Neural progenitor cell (in vitro differentiated cells): ENCODE measurements around the gene SLC4A5. TPM values are rescaled to one million over a fixed set of nuclear protein-coding genes. Genes with fewer than 3 reads are reported as not detected.
A peak's percentile ranks its signal among the peaks of the same experiment; 100 is the strongest.

ENCODE experiments used
- DNase-seq: peaks from one replicate; pipeline ENCODE4 v3.0.0-alpha.2; 2016; ENCODE audit warnings: low spot score
- H2AFZ ChIP-seq: fragments of 200-600 bp; sonication (generic); replicated peaks from 2 replicates; pipeline ENCODE4 v1.6.1; 2016; ENCODE audit warnings: antibody characterized with exemption
- H3F3A ChIP-seq: fragments of 200-600 bp; sonication (generic); 2 replicates; pipeline ENCODE4 v1.6.1; 2016; ENCODE audit warnings: antibody characterized with exemption, low read depth
- H3K27ac ChIP-seq: fragments of 200-600 bp; sonication (generic); 2 replicates; pipeline ENCODE4 v1.5.1; 2016; ENCODE audit warnings: mild to moderate bottlenecking
- H3K27me3 ChIP-seq: fragments of 200-600 bp; sonication (generic); 2 replicates; pipeline ENCODE4 v1.6.1; 2016; ENCODE audit warnings: mild to moderate bottlenecking, moderate library complexity
- H3K36me3 ChIP-seq: fragments of 200-600 bp; sonication (generic); 2 replicates; pipeline ENCODE4 v1.5.1; 2016
- H3K4me1 ChIP-seq: fragments of 200-600 bp; sonication (generic); 2 replicates; pipeline ENCODE4 v1.6.1; 2016; ENCODE audit warnings: mixed run types
- H3K4me2 ChIP-seq: fragments of 200-600 bp; sonication (generic); 2 replicates; pipeline ENCODE4 v1.6.1; 2016
- H3K4me3 ChIP-seq: fragments of 200-600 bp; sonication (generic); 2 replicates; pipeline ENCODE4 v1.5.1; 2016
- H3K79me2 ChIP-seq: fragments of 200-600 bp; sonication (generic); 2 replicates; pipeline ENCODE4 v1.6.1; 2016; ENCODE audit warnings: low read depth
- H3K9ac ChIP-seq: fragments of 200-600 bp; sonication (generic); 2 replicates; pipeline ENCODE4 v1.6.1; 2016
- H3K9me3 ChIP-seq: fragments of 200-600 bp; sonication (generic); 2 replicates; pipeline ENCODE4 v1.5.1; 2016; ENCODE audit warnings: low read depth
- H4K20me1 ChIP-seq: fragments of 200-600 bp; sonication (generic); 2 replicates; pipeline ENCODE4 v1.6.1; 2016; ENCODE audit warnings: low read depth
- H3K27ac Mint-ChIP-seq: 3 replicates; pipeline ENCODE4 v1.8.0; 2021; ENCODE audit warnings: mixed read lengths
- H3K27me3 Mint-ChIP-seq: 2 replicates; pipeline ENCODE4 v1.8.0; 2022; ENCODE audit warnings: low read depth, mild to moderate bottlenecking, inconsistent platforms, moderate library complexity, mixed read lengths; ENCODE audit not compliant: insufficient read depth
- H3K36me3 Mint-ChIP-seq: 3 replicates; pipeline ENCODE4 v1.8.0; 2021; ENCODE audit warnings: mixed read lengths
- H3K4me1 Mint-ChIP-seq: 3 replicates; pipeline ENCODE4 v1.8.0; 2021; ENCODE audit warnings: mixed read lengths
- H3K4me3 Mint-ChIP-seq: 3 replicates; pipeline ENCODE4 v1.8.0; 2021; ENCODE audit warnings: mild to moderate bottlenecking, moderate library complexity, mixed read lengths
- H3K9me3 Mint-ChIP-seq: 3 replicates; pipeline ENCODE4 v1.8.0; 2020; ENCODE audit warnings: mixed read lengths
- EZH2 ChIP-seq: fragments of 200-600 bp; sonication (generic); IDR thresholded peaks from 2 replicates; pipeline ENCODE4 v1.6.1; 2017; ENCODE audit warnings: antibody characterized with exemption, mild to moderate bottlenecking, moderate library complexity
- EZH2phosphoT487 ChIP-seq: fragments of 200-600 bp; sonication (generic); IDR thresholded peaks from 2 replicates; pipeline ENCODE4 v1.6.1; 2017; ENCODE audit warnings: antibody characterized with exemption
- total RNA-seq: library from RNA; depleted of rRNA; stranded (reverse); fragments of >200 nt; gene quantifications from 2 replicates; pipeline ENCODE4 v1.2.3, GENCODE V29; 2015; ENCODE audit warnings: low replicate concordance
- TF ChIP-seq, protein P1 (sequence below): fragments of 200-600 bp; sonication (generic); IDR thresholded peaks from 2 replicates; pipeline ENCODE4 v1.5.1; 2017; ENCODE audit warnings: antibody characterized with exemption, mild to moderate bottlenecking

The SLC4A5 gene
- total RNA-seq, 1 donor from 2014 or later = 2.0 TPM

GRCh38 chr2:74302865-74303264 lies 40.4 kb downstream of the SLC4A5 start:
- no peak overlapping the region for H3K4me3 ChIP-seq
- no peaks in the 10 kb centered on the region for H3K27me3 ChIP-seq
- no peak overlapping the region for H3K27ac ChIP-seq
- H3K4me2 ChIP-seq = no peak overlapping the region
- H3K9me3 ChIP-seq = no peaks in the 10 kb centered on the region
- H4K20me1 ChIP-seq = no peaks in the 10 kb centered on the region
- no peaks in the 10 kb centered on the region for H3K79me2 ChIP-seq
- H3K9me3 Mint-ChIP-seq = peaks cover 12% of the 10 kb centered on the region
- TF ChIP-seq, protein P1, sequence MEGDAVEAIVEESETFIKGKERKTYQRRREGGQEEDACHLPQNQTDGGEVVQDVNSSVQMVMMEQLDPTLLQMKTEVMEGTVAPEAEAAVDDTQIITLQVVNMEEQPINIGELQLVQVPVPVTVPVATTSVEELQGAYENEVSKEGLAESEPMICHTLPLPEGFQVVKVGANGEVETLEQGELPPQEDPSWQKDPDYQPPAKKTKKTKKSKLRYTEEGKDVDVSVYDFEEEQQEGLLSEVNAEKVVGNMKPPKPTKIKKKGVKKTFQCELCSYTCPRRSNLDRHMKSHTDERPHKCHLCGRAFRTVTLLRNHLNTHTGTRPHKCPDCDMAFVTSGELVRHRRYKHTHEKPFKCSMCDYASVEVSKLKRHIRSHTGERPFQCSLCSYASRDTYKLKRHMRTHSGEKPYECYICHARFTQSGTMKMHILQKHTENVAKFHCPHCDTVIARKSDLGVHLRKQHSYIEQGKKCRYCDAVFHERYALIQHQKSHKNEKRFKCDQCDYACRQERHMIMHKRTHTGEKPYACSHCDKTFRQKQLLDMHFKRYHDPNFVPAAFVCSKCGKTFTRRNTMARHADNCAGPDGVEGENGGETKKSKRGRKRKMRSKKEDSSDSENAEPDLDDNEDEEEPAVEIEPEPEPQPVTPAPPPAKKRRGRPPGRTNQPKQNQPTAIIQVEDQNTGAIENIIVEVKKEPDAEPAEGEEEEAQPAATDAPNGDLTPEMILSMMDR = no peak
- TF ChIP-seq EZH2phosphoT487 = no peak
- TF ChIP-seq EZH2 = no peak
- H3K4me3 Mint-ChIP-seq = no peak overlapping the region
- H3K27me3 Mint-ChIP-seq = peaks cover 2% of the 10 kb centered on the region
- peaks cover 7% of the 10 kb centered on the region for H3K36me3 Mint-ChIP-seq
- no peak overlapping the region for H3K9ac ChIP-seq
- no peak for DNase-seq
- no peaks in the 10 kb centered on the region for H3K36me3 ChIP-seq
- H3K4me1 Mint-ChIP-seq = peaks cover 2% of the 10 kb centered on the region
- H3K4me1 ChIP-seq = no peaks in the 10 kb centered on the region
- H3K27ac Mint-ChIP-seq = no peak overlapping the region
- no peak overlapping the region for H2AFZ ChIP-seq
- H3F3A ChIP-seq = no peaks in the 10 kb centered on the region

- Histone ChIP-seq H3K4me3 (no peak overlapping the region), H3K79me2 (no peaks in the 10 kb centered on the region), H4K20me1 (no peaks in the 10 kb centered on the region), H3K27me3 (no peaks in the 10 kb centered on the region), H3K9ac (peak overlapping the region; percentile 27), H3K4me2 (no peak overlapping the region), H2AFZ (no peak overlapping the region), H3K9me3 (no peaks in the 10 kb centered on the region), H3K27ac (no peak overlapping the region), H3F3A (no peaks in the 10 kb centered on the region), H3K36me3 (no peaks in the 10 kb centered on the region), H3K4me1 (no peaks in the 10 kb centered on the region)
- H3K4me1 Mint-ChIP-seq = peaks cover 2% of the 10 kb centered on the region
- H3K27ac Mint-ChIP-seq = no peak overlapping the region
- peaks cover 7% of the 10 kb centered on the region for H3K36me3 Mint-ChIP-seq
- TF ChIP-seq EZH2phosphoT487 = no peak
- no peak for TF ChIP-seq EZH2
- TF ChIP-seq, protein P1 = no peak
- DNase-seq = no peak
- H3K9me3 Mint-ChIP-seq = peaks cover 12% of the 10 kb centered on the region
- H3K4me3 Mint-ChIP-seq = no peak overlapping the region
- H3K27me3 Mint-ChIP-seq = peaks cover 2% of the 10 kb centered on the region
These were observed 42.0 kb downstream of the SLC4A5 start for GRCh38 chr2:74301262-74301661.

GRCh38 chr2:74300506-74300905 lies 42.7 kb downstream of the SLC4A5 start:
- Histone ChIP-seq H3K27me3 (no peaks in the 10 kb centered on the region), H3K36me3 (no peaks in the 10 kb centered on the region), H3F3A (no peaks in the 10 kb centered on the region), H2AFZ (no peak overlapping the region), H3K27ac (no peak overlapping the region), H3K4me1 (no peaks in the 10 kb centered on the region), H4K20me1 (no peaks in the 10 kb centered on the region), H3K9ac (no peak overlapping the region), H3K4me3 (no peak overlapping the region), H3K4me2 (no peak overlapping the region), H3K79me2 (no peaks in the 10 kb centered on the region), H3K9me3 (no peaks in the 10 kb centered on the region)
- DNase-seq = no peak
- H3K27ac Mint-ChIP-seq = no peak overlapping the region
- H3K36me3 Mint-ChIP-seq = peaks cover 7% of the 10 kb centered on the region
- H3K4me1 Mint-ChIP-seq = peaks cover 2% of the 10 kb centered on the region
- TF ChIP-seq, protein P1 = no peak
- TF ChIP-seq EZH2phosphoT487 (no peak), EZH2 (no peak)
- H3K4me3 Mint-ChIP-seq = no peak overlapping the region
- peaks cover 2% of the 10 kb centered on the region for H3K27me3 Mint-ChIP-seq
- peaks cover 12% of the 10 kb centered on the region for H3K9me3 Mint-ChIP-seq
